ENCODE results near the gene VPS13D. TPM values are rescaled to one million over a fixed set of nuclear protein-coding genes. Genes with fewer than 3 reads are reported as not detected.

The VPS13D gene
- total RNA-seq, 1 experiment from 2014 or later: 30.7 TPM

DNA sequence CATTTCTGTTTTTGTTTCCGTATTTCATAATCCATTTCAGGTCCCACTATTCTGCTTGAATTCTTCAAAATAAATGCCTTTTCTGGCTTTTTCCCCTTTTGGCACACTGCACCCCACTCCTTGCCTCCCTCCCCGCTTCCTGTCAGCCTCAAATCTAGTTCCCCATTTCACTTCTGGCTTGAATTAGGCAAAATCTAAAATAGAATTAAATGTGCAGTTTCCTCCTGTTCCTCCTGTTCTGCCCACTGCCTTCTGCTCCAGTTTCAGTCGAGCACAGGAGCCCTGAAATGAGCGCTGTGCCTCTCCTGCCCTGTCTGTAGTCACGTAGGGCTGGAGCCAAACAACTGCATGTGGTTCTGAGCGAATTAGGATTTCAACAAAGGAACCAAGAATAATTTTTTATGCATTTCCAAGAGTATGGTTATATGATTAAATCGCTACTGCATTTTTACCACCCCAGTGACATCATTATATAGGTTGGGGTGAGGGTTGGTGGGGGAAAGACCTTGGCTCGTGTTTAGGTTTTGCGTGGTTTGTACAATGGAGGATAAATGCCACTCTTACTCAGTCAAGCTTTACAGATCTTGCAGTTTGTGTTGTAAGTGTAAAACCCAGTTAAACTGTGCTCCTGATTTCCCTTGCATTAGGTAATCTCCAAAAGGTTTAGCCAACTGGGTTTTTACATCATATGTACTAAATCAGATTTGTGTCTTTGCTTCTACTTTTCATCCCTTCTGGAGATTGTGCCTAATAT is 114.9 kb downstream of the VPS13D start:
- peaks cover 29% of the 10 kb centered on the region; the same call in 1 of the 2 replicates for H3K36me3 ChIP-seq (ENCODE audit: low read depth, low read length)
- CTCF ChIA-PET: no interaction called here
- DNase-seq: no peak

DNA sequence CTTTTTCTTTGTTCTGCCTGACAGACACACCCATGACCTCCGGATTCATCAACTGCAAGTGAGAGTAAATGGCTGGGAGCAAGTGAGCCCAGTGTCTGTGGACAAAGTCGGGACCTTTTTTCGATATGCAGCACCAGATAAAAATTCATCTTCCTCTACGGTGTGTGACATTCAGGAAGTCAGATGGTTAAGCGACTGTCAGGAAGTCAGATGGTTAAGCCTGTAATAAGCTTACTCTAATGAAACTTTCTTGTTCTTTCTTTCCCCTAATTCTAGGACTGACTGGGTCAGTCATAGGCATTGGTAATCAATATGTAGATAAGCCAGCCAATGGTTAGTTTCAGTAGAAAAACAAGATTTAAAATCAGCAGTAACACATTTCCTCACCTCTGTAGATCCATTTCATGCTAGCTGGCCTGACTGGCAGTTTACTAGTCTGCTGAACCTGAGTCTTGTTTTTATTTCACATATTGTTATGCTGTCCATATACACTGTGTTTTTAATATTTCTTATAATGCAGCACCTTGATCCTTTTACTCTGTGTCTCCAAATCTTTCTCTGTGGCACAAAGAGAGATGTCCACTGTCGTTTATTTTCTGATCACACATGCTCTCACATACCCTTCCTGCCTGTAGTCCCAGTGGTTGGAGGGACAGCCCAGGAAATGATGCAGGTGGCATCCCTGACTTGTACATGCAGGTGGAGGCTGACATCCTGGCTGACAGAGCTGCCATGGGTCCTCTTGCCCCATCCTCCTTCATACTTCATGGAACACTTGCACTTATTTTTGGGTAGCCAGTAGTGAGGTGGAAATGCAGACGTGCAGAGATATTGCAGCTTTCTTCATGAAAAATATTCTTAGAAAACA is 115.8 kb downstream of the VPS13D start:
- H4K20me1 ChIP-seq (ENCODE audit: low read length): no peaks in the 10 kb centered on the region
- ChIA-PET CTCF (no interaction called here), POLR2A (ENCODE audit: unreplicated experiment) (no interaction called here)
- ATAC-seq (no peak), DNase-seq (no peak)
- no peak overlapping the region for H2AFZ ChIP-seq (ENCODE audit: low read length)
- peaks cover 36% of the 10 kb centered on the region for H3K36me3 ChIP-seq (ENCODE audit: low read depth, low read length)
- no peaks in the 10 kb centered on the region for H3F3A ChIP-seq (ENCODE audit: low read length, unreplicated experiment)
- no peaks in the 10 kb centered on the region for H3K79me2 ChIP-seq (ENCODE audit: low read length)
- H3K27ac ChIP-seq (ENCODE audit: low read length): no peak overlapping the region
- H3K9me2 ChIP-seq (replicated peaks; ENCODE audit: low read length): no peaks in the 10 kb centered on the region
- no peak overlapping the region for H3K4me2 ChIP-seq (ENCODE audit: low read length)
- TF ChIP-seq EZH2 (IDR thresholded peaks at IDR 0.05; ENCODE audit: low read length, unreplicated experiment) (no peak), EZH2phosphoT487 (IDR thresholded peaks at IDR 0.05; ENCODE audit: borderline replicate concordance, low read length) (no peak)
- no TSS peak for BruUV-seq (replicated peaks)
- intact Hi-C loops (cut with micrococcal nuclease): no loop called here
- no peaks in the 10 kb centered on the region for H3K4me1 ChIP-seq (ENCODE audit: insufficient read depth, low read length)
- no peak overlapping the region for H3K4me3 ChIP-seq (ENCODE audit: low read length)
- no peak overlapping the region for H3K9ac ChIP-seq (ENCODE audit: low read length)
- no peaks in the 10 kb centered on the region for H3K9me3 ChIP-seq (ENCODE audit: low read length)
- H3K27me3 ChIP-seq (ENCODE audit: low read length): no peaks in the 10 kb centered on the region

More for the DNA sequence above, 114.9 kb downstream of the VPS13D start:
- Histone ChIP-seq H3K9ac (ENCODE audit: low read length) (no peak overlapping the region), H3K27ac (ENCODE audit: low read length) (no peak overlapping the region), H2AFZ (ENCODE audit: low read length) (no peak overlapping the region), H3K9me2 (replicated peaks; ENCODE audit: low read length) (no peaks in the 10 kb centered on the region), H3K79me2 (ENCODE audit: low read length) (no peaks in the 10 kb centered on the region), H3K4me1 (ENCODE audit: insufficient read depth, low read length) (no peaks in the 10 kb centered on the region), H4K20me1 (ENCODE audit: low read length) (no peaks in the 10 kb centered on the region), H3K27me3 (ENCODE audit: low read length) (no peaks in the 10 kb centered on the region), H3F3A (ENCODE audit: low read length, unreplicated experiment) (no peaks in the 10 kb centered on the region), H3K4me2 (ENCODE audit: low read length) (no peak overlapping the region), H3K9me3 (ENCODE audit: low read length) (no peaks in the 10 kb centered on the region), H3K4me3 (ENCODE audit: low read length) (no peak overlapping the region)
- intact Hi-C loops (cut with micrococcal nuclease): no loop called here
- no TSS peak for BruUV-seq (replicated peaks)
- POLR2A ChIA-PET (ENCODE audit: unreplicated experiment): no interaction called here
- no peak for ATAC-seq
- no peak for TF ChIP-seq EZH2phosphoT487 (IDR thresholded peaks at IDR 0.05; ENCODE audit: borderline replicate concordance, low read length)
- TF ChIP-seq EZH2 (IDR thresholded peaks at IDR 0.05; ENCODE audit: low read length, unreplicated experiment): no peak
- TF ChIP-seq, protein P1, sequence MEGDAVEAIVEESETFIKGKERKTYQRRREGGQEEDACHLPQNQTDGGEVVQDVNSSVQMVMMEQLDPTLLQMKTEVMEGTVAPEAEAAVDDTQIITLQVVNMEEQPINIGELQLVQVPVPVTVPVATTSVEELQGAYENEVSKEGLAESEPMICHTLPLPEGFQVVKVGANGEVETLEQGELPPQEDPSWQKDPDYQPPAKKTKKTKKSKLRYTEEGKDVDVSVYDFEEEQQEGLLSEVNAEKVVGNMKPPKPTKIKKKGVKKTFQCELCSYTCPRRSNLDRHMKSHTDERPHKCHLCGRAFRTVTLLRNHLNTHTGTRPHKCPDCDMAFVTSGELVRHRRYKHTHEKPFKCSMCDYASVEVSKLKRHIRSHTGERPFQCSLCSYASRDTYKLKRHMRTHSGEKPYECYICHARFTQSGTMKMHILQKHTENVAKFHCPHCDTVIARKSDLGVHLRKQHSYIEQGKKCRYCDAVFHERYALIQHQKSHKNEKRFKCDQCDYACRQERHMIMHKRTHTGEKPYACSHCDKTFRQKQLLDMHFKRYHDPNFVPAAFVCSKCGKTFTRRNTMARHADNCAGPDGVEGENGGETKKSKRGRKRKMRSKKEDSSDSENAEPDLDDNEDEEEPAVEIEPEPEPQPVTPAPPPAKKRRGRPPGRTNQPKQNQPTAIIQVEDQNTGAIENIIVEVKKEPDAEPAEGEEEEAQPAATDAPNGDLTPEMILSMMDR (conservative IDR thresholded peaks at IDR 0.05; ENCODE audit: low read depth, low read length): no peak

DNA sequence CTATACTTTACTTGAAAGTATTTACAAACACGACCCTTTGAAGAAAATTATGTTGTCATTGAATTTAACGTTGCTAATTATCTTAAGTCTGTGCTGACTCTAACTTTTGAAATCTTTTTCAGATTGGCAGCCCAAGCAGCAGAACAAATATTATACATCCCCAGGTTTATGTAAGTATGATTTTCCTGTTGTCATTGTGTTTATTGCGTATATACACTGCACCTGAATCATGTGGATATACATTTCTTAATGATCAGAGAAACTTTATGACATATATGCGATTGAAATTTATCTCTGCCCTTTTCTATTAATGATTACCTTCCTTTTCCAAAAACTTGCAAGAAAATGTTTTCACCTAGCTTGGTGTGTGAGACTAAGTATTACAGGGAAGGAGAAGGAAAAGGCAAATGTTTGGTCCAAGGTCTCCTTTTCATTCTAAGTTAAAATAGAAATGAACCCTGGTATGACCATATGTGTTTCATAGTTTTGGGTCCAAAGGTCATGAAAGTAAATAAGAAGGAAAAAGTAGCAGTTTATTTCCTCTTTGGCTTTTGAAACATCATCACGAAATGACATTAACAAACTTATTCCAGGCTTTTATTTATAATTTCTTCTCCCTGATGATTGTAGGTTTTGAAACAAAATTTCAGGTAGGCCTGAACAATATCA is 116.8 kb downstream of the VPS13D start:
- no peaks in the 10 kb centered on the region for H3F3A ChIP-seq (ENCODE audit: low read length, unreplicated experiment)
- no peak overlapping the region for H3K27ac ChIP-seq (ENCODE audit: low read length)
- no peak overlapping the region for H2AFZ ChIP-seq (ENCODE audit: low read length)
- ATAC-seq (no peak), DNase-seq (no peak)
- H3K9me3 ChIP-seq (ENCODE audit: low read length): no peaks in the 10 kb centered on the region
- no peaks in the 10 kb centered on the region for H3K4me1 ChIP-seq (ENCODE audit: insufficient read depth, low read length)
- H3K27me3 ChIP-seq (ENCODE audit: low read length): no peaks in the 10 kb centered on the region
- H3K79me2 ChIP-seq (ENCODE audit: low read length): no peaks in the 10 kb centered on the region
- H3K9ac ChIP-seq (ENCODE audit: low read length): no peak overlapping the region
- no peak overlapping the region for H3K4me2 ChIP-seq (ENCODE audit: low read length)
- CTCF ChIA-PET: no interaction called here
- TF ChIP-seq EZH2phosphoT487 (IDR thresholded peaks at IDR 0.05; ENCODE audit: borderline replicate concordance, low read length): no peak
- no peak for TF ChIP-seq EZH2 (IDR thresholded peaks at IDR 0.05; ENCODE audit: low read length, unreplicated experiment)
- TF ChIP-seq, protein P1 (conservative IDR thresholded peaks at IDR 0.05; ENCODE audit: low read depth, low read length): no peak
- H4K20me1 ChIP-seq (ENCODE audit: low read length): no peaks in the 10 kb centered on the region
- H3K36me3 ChIP-seq (ENCODE audit: low read depth, low read length): peaks cover 41% of the 10 kb centered on the region
- no TSS peak for BruUV-seq (replicated peaks)
- no peaks in the 10 kb centered on the region for H3K9me2 ChIP-seq (replicated peaks; ENCODE audit: low read length)
- POLR2A ChIA-PET (ENCODE audit: unreplicated experiment): no interaction called here
- intact Hi-C loops (cut with micrococcal nuclease): no loop called here
- no peak overlapping the region for H3K4me3 ChIP-seq (ENCODE audit: low read length)

All from PC-3 (cell line).